Osteoblast (primary cell): ENCODE data around the gene POU4F3. TPM values are rescaled to one million over a fixed set of nuclear protein-coding genes. Genes with fewer than 3 reads are reported as not detected.
A peak's percentile ranks its signal among the peaks of the same experiment; 100 is the strongest.

Source experiments
- DNase-seq: peaks from one replicate; pipeline ENCODE4 v3.0.0; 2011; ENCODE audit warnings: low spot score, mixed read lengths; ENCODE audit not compliant: insufficient read length; ENCODE audit errors: missing footprints
- H2AFZ ChIP-seq: 2 replicates; pipeline ENCODE4 v1.6.0; 2011; ENCODE audit warnings: mild to moderate bottlenecking, low read length
- H3K27ac ChIP-seq: 2 replicates; pipeline ENCODE4 v1.5.1; 2011; ENCODE audit warnings: mild to moderate bottlenecking, low read depth, low read length, moderate library complexity
- H3K27me3 ChIP-seq: 2 replicates; pipeline ENCODE4 v1.6.0; 2012; ENCODE audit warnings: mild to moderate bottlenecking, control low read depth, inconsistent platforms, low read length, moderate library complexity; ENCODE audit not compliant: insufficient read depth
- H3K36me3 ChIP-seq: 2 replicates; pipeline ENCODE4 v1.5.1; 2011; ENCODE audit warnings: mild to moderate bottlenecking, low read length, control low read depth, moderate library complexity; ENCODE audit not compliant: insufficient read depth
- H3K4me1 ChIP-seq: 2 replicates; pipeline ENCODE4 v1.5.1; 2011; ENCODE audit warnings: mild to moderate bottlenecking, low read length, control low read depth, moderate library complexity; ENCODE audit not compliant: insufficient read depth
- H3K4me2 ChIP-seq: 2 replicates; pipeline ENCODE4 v1.6.0; 2011; ENCODE audit warnings: mild to moderate bottlenecking, low read length; ENCODE audit not compliant: insufficient read depth
- H3K4me3 ChIP-seq: fragments of 200-600 bp; sonication (generic); 3 replicates; pipeline ENCODE4 v1.5.1; 2012; ENCODE audit warnings: mild to moderate bottlenecking, low read length, inconsistent platforms; ENCODE audit not compliant: insufficient read depth
- H3K79me2 ChIP-seq: 2 replicates; pipeline ENCODE4 v1.6.0; 2012; ENCODE audit warnings: mild to moderate bottlenecking, low read length, control low read depth, inconsistent platforms; ENCODE audit not compliant: insufficient read depth
- H3K9me3 ChIP-seq: 2 replicates; pipeline ENCODE4 v1.5.1; 2011; ENCODE audit warnings: low read depth, low read length, control low read depth
- H4K20me1 ChIP-seq: 2 replicates; pipeline ENCODE4 v1.6.0; 2012; ENCODE audit warnings: mild to moderate bottlenecking, low read length, control low read depth; ENCODE audit not compliant: insufficient read depth
- CTCF ChIP-seq: IDR thresholded peaks from 2 replicates; pipeline ENCODE4 v1.5.1; 2011; ENCODE audit warnings: mild to moderate bottlenecking, low read depth, low read length, moderate library complexity; ENCODE audit errors: extremely low read depth
- total RNA-seq: library from RNA; depleted of rRNA; stranded (reverse); fragments of >200 nt; gene quantifications from 2 replicates; pipeline ENCODE4 v1.2.3, GENCODE V29; 2012

Gene POU4F3
- total RNA-seq, 1 donor = under 0.01 TPM

DNA sequence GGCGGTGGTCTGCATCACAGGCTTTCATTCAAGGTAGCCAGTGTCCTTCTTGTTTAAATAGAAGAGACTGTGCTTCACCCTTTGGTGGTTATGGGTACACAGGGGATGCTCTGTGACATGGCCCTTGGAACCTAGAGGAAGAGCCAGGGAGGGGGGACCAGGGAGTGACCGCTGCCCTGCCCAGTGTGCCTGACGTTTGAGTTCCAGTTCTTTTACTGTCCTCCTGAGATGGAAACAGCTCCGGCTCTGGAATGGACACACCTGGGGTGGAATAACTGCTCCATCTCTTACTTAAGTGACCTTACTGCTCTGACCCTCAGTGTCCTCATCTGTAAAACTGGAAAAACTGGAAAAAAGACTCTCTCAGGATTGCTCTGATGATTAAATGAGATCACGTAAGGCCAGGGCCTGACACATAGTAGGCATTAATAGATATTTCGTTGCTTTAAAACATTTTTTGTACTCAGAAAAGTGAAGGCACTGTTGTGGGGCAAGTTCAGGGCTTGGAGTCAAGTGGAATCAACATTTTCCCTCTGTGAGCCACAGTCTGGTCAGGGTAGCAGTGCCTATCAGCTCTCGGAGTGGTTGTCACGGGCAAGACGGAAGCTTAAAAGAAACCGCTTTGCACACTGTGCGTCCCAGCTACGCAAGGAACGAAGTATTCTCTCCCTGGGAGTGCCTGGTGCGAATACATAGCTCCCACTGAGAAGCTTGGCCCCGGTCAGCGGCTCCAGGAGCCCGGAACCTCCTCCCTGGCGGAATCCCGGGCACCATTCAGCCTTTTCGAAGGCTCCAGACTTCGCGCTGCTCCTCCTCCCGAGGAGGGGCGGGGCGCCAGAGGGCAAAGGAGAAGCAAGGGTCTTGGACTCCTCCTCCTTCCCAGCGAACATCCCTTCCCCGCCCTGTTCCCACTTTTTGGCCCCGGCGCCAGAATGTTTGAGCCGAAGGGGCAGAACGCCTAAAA is 5.8 kb downstream of the POU4F3 start:
- H3K9me3 ChIP-seq = no peaks in the 10 kb centered on the region
- DNase-seq = peak; percentile 82
- H3K4me1 ChIP-seq = peaks cover 4% of the 10 kb centered on the region
- H2AFZ ChIP-seq = peak overlapping the region; percentile 40
- TF ChIP-seq CTCF = no peak
- H4K20me1 ChIP-seq = no peaks in the 10 kb centered on the region
- H3K36me3 ChIP-seq = no peaks in the 10 kb centered on the region
- peak overlapping the region; percentile 35 for H3K4me2 ChIP-seq
- H3K4me3 ChIP-seq = no peak overlapping the region
- H3K27ac ChIP-seq = no peak overlapping the region
- H3K79me2 ChIP-seq = no peaks in the 10 kb centered on the region
- peaks cover 82% of the 10 kb centered on the region for H3K27me3 ChIP-seq

GRCh38 chr5:146345240-146345577 is 6.6 kb downstream of the POU4F3 start:
- Histone ChIP-seq H2AFZ (no peak overlapping the region), H4K20me1 (no peaks in the 10 kb centered on the region), H3K79me2 (no peaks in the 10 kb centered on the region), H3K4me3 (no peak overlapping the region), H3K36me3 (no peaks in the 10 kb centered on the region), H3K27me3 (peaks cover 74% of the 10 kb centered on the region), H3K27ac (no peak overlapping the region), H3K4me1 (peaks cover 2% of the 10 kb centered on the region), H3K4me2 (no peak overlapping the region), H3K9me3 (no peaks in the 10 kb centered on the region)
- no peak for DNase-seq
- TF ChIP-seq CTCF = no peak

GRCh38 chr5:146345578-146346366 is 7.1 kb downstream of the POU4F3 start:
- Histone ChIP-seq H3K27me3 (peaks cover 69% of the 10 kb centered on the region), H3K27ac (no peak overlapping the region), H3K4me2 (no peak overlapping the region), H4K20me1 (no peaks in the 10 kb centered on the region), H3K36me3 (no peaks in the 10 kb centered on the region), H3K79me2 (no peaks in the 10 kb centered on the region), H3K4me3 (no peak overlapping the region), H2AFZ (no peak overlapping the region), H3K9me3 (no peaks in the 10 kb centered on the region), H3K4me1 (no peaks in the 10 kb centered on the region)
- TF ChIP-seq CTCF = no peak
- no peak for DNase-seq

- TF ChIP-seq CTCF = no peak
- H3K36me3 ChIP-seq = no peaks in the 10 kb centered on the region
- H3K4me3 ChIP-seq = no peak overlapping the region
- no peak for DNase-seq
- H3K4me1 ChIP-seq = no peaks in the 10 kb centered on the region
- H3K4me2 ChIP-seq = no peak overlapping the region
- H3K79me2 ChIP-seq = no peaks in the 10 kb centered on the region
- H3K9me3 ChIP-seq = no peaks in the 10 kb centered on the region
- no peaks in the 10 kb centered on the region for H3K27me3 ChIP-seq
- H2AFZ ChIP-seq = no peak overlapping the region
- H4K20me1 ChIP-seq = no peaks in the 10 kb centered on the region
- no peak overlapping the region for H3K27ac ChIP-seq
Observed at GRCh38 chr5:146357126-146357525, 18.5 kb downstream of the POU4F3 start.
